Measurements from ENCODE around the gene CNTN4. TPM values are rescaled to one million over a fixed set of nuclear protein-coding genes. Genes with fewer than 3 reads are reported as not detected.

Gene CNTN4
- total RNA-seq, 2 experiments from 2014 or later: not detected

DNA sequence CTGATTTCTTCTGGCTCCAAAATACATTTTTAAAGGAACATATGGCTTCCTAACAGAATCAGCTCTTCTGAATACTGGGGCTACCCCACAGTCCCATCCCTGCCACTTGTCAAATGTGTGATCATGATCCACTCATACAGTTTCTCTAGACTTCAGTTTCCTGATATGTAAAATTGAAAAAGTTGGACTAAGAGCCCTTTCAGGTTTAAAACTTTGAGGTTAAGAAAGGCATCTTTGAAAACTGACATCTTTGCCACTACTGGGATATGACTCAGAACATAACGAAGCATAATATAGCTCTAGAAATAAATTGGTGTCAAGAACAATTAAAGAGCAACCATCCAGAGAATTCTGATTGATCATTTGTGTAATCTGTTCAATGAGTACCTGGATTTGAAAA is 763.3 kb downstream of the CNTN4 start:
- TF ChIP-seq, protein P1, sequence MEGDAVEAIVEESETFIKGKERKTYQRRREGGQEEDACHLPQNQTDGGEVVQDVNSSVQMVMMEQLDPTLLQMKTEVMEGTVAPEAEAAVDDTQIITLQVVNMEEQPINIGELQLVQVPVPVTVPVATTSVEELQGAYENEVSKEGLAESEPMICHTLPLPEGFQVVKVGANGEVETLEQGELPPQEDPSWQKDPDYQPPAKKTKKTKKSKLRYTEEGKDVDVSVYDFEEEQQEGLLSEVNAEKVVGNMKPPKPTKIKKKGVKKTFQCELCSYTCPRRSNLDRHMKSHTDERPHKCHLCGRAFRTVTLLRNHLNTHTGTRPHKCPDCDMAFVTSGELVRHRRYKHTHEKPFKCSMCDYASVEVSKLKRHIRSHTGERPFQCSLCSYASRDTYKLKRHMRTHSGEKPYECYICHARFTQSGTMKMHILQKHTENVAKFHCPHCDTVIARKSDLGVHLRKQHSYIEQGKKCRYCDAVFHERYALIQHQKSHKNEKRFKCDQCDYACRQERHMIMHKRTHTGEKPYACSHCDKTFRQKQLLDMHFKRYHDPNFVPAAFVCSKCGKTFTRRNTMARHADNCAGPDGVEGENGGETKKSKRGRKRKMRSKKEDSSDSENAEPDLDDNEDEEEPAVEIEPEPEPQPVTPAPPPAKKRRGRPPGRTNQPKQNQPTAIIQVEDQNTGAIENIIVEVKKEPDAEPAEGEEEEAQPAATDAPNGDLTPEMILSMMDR (IDR thresholded peaks at IDR 0.05): no peak
- ATAC-seq (no peak), DNase-seq (no peak)
- ChIA-PET POLR2A (no interaction called here), CTCF (no interaction called here)
- Mint-ChIP-seq H3K4me3 (no peak overlapping the region), H3K27me3 (peaks cover 1% of the 10 kb centered on the region), H3K9me3 (no peaks in the 10 kb centered on the region), H3K36me3 (ENCODE audit: low read depth) (no peaks in the 10 kb centered on the region), H3K27ac (no peak overlapping the region), H3K4me1 (ENCODE audit: low read depth) (no peaks in the 10 kb centered on the region)
- intact Hi-C loops (cut with micrococcal nuclease): no loop called here

DNA sequence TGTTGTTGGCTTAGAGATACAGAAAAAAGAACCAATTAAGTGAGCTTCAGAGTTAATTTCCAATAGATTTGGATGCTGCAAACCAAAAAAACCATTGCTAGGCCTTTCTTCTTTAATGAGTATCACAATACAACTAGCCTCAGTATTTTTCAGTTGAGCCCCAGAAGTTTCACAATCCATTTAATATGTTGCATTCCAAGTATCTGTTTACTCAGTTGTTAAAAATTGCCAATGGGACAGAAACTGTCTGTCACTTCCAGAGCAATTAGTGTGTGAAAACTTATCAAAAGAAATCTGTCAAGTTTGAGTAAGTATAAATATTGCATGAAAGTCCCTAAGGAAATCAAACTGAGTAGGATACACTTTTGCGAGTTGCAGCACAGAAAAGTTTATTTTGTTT is 763.7 kb downstream of the CNTN4 start:
- Mint-ChIP-seq H3K36me3 (ENCODE audit: low read depth) (no peaks in the 10 kb centered on the region), H3K9me3 (no peaks in the 10 kb centered on the region), H3K4me1 (ENCODE audit: low read depth) (no peaks in the 10 kb centered on the region), H3K4me3 (no peak overlapping the region), H3K27me3 (peaks cover 1% of the 10 kb centered on the region), H3K27ac (no peak overlapping the region)
- intact Hi-C loops (cut with micrococcal nuclease): no loop called here
- ChIA-PET CTCF (no interaction called here), POLR2A (no interaction called here)
- TF ChIP-seq, protein P1 (IDR thresholded peaks at IDR 0.05): no peak
- DNase-seq (no peak), ATAC-seq (no peak)

DNA sequence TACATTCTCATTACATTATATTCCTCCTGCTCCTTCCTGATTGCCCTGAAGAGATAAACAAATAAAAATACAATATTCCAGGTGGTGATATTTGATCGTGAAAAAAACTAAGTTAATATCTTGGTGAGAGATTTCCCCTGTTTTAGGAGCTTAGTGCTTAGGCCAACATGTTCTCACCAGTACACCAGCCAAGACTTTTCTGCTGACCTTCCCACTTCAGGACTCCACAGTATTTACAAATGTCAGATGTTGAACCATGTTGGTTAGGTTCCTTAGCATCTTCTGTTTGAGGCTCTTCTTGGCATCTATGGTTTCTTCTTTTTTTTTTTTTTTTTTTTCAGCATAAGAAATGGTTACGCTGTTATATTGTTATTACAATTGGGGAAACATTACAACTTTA is 764.5 kb downstream of the CNTN4 start:
- Mint-ChIP-seq H3K36me3 (ENCODE audit: low read depth) (no peaks in the 10 kb centered on the region), H3K4me3 (no peak overlapping the region), H3K27ac (no peak overlapping the region), H3K4me1 (ENCODE audit: low read depth) (no peaks in the 10 kb centered on the region), H3K27me3 (peaks cover 3% of the 10 kb centered on the region), H3K9me3 (no peaks in the 10 kb centered on the region)
- intact Hi-C loops (cut with micrococcal nuclease): no loop called here
- no peak for ATAC-seq
- TF ChIP-seq, protein P1 (IDR thresholded peaks at IDR 0.05): no peak
- ChIA-PET CTCF (no interaction called here), POLR2A (no interaction called here)
- DNase-seq: no peak

DNA sequence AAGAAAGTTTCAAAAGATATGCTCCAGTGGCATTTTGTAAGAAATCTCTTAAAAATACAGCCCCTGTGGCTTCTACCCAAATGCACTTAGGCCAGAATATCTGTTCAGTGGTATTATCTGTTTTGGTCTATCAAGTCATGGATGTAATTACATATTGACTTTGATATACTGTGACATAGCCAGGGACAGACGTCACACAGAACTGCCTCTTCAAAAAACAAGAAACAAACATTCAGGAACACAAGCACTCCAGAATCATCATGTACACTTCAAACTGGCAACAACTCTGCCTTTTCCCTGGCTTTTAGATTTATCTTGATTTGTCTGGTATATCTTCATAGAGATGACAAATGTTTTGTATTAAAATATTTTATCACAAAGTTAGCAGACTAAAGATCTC is 771.2 kb downstream of the CNTN4 start:
- Mint-ChIP-seq H3K27ac (no peak overlapping the region), H3K9me3 (no peaks in the 10 kb centered on the region), H3K36me3 (ENCODE audit: low read depth) (no peaks in the 10 kb centered on the region), H3K4me1 (ENCODE audit: low read depth) (no peaks in the 10 kb centered on the region), H3K4me3 (no peak overlapping the region), H3K27me3 (peaks cover 13% of the 10 kb centered on the region)
- ChIA-PET CTCF (no interaction called here), POLR2A (no interaction called here)
- DNase-seq (no peak), ATAC-seq (no peak)
- TF ChIP-seq, protein P1 (IDR thresholded peaks at IDR 0.05): no peak
- intact Hi-C loops (cut with micrococcal nuclease): no loop called here

DNA sequence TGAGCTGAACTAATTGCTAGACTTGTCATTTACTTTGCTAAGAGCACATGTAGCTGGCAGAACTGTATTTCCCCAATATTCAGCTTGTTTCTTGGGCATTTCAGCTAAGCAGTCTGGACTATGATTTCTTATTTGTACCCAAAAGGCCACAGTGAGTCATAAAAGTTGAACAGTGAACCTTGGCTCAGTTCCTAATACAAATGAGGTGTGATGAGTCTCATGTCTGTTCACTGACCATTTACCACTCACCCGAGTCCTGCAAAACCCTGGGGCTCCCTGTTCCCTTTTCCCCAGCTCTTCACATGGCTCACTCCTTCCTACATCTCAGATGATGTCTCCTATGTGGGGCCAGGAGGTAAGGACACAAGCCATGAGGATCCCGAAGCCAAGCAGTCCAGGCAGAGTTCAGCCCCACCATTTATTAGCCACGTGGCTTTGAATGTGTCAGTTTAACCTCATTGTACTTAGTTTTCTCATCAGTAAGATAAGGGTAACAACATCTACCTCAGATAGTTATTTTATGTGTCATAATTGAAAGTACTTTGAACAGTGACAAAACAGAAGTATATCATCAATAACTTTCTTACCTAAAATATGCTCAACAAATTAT is 772.2 kb downstream of the CNTN4 start:
- no peak overlapping the region for H3K4me3 Mint-ChIP-seq
- DNase-seq: no peak
- H3K27me3 Mint-ChIP-seq: peaks cover 13% of the 10 kb centered on the region
- TF ChIP-seq, protein P1 (IDR thresholded peaks at IDR 0.05): no peak
- H3K4me1 Mint-ChIP-seq (ENCODE audit: low read depth): no peaks in the 10 kb centered on the region
- H3K9me3 Mint-ChIP-seq: no peaks in the 10 kb centered on the region
- H3K27ac Mint-ChIP-seq: no peak overlapping the region
- intact Hi-C loops (cut with micrococcal nuclease): no loop called here
- CTCF ChIA-PET: no interaction called here
- ATAC-seq: no peak
- no peaks in the 10 kb centered on the region for H3K36me3 Mint-ChIP-seq (ENCODE audit: low read depth)
- POLR2A ChIA-PET: no interaction called here
